HepG2 (cell line): Measurements from ENCODE around the gene TMEM271. TPM values are rescaled to one million over a fixed set of nuclear protein-coding genes. Genes with fewer than 3 reads are reported as not detected.
A peak's percentile ranks its signal among the peaks of the same experiment; 100 is the strongest.

Experiments used
- ATAC-seq: fragments of 200-7000 bp; cut with Tn5 transposase; 3 replicates; pipeline ENCODE4 v1.9.1; 2020; ENCODE audit warnings: mild to moderate bottlenecking, moderate library complexity
- BruUV-seq: library from RNA; stranded (reverse); fragments of 400-500 nt; replicated peaks from 2 replicates; lab custom pipeline; 2021; lab: Mats Ljungman, UMichigan
- CTCF ChIA-PET: fragments of 300-600 bp; formaldehyde crosslinking; extraction: SDS; loops from one replicate; lab custom pipeline; 2021; ENCODE audit warnings: low total read pairs, inconsistent platforms, low intra/inter-chr PET ratio; lab: Yijun Ruan, JAX
- POLR2A ChIA-PET: fragments of 350-600 bp; sonication (Branson Sonifier 250); formaldehyde crosslinking; loops from one replicate; lab custom pipeline; 2020; ENCODE audit warnings: antibody characterized with exemption, inconsistent platforms; lab: Yijun Ruan, JAX
- DNase-seq: peaks from one replicate; pipeline ENCODE4 v3.0.0-alpha.2; 2015; ENCODE audit warnings: low spot score
- FAIRE-seq: peaks from 3 replicates; lab custom pipeline; 2011; peaks lifted over from hg19 to GRCh38; lab: Jason Lieb, UNC
- H2AFZ ChIP-seq: one replicate; pipeline ENCODE4 v1.6.1; 2011; ENCODE audit warnings: low read length, inconsistent platforms
- H3K27ac ChIP-seq: fragments of 300-600 bp; 3 replicates; pipeline ENCODE4 v1.8.0; 2011; ENCODE audit warnings: mixed run types, mild to moderate bottlenecking, mixed read lengths, low read length, inconsistent platforms; ENCODE audit not compliant: insufficient read depth; ENCODE audit errors: extremely low read length
- H3K27me3 ChIP-seq, 2 experiments: fragments of 200-600 bp in 1 of 2; 2 replicates in 1 of 2; 3 replicates in 1 of 2; pipeline versions ENCODE4 v1.6.0 to v1.8.0; 2011; ENCODE audit warnings: low read length in 2 of 2, mild to moderate bottlenecking in 2 of 2, moderate library complexity in 2 of 2, inconsistent platforms in 1 of 2; ENCODE audit not compliant: insufficient read depth in 2 of 2, control insufficient read depth in 1 of 2
- H3K36me3 ChIP-seq, 2 experiments: fragments of 200-600 bp in 1 of 2; replicated peaks in 1 of 2; 2 replicates in 1 of 2; 3 replicates in 1 of 2; pipeline versions ENCODE4 v1.5.1 to v1.8.0; 2011; ENCODE audit warnings: low read length in 2 of 2, inconsistent platforms in 1 of 2; ENCODE audit not compliant: insufficient read depth in 2 of 2, control insufficient read depth in 1 of 2
- H3K4me1 ChIP-seq: 2 replicates; pipeline ENCODE4 v1.5.1; 2012; ENCODE audit warnings: low read length, inconsistent platforms; ENCODE audit not compliant: insufficient read depth
- H3K4me2 ChIP-seq: 2 replicates; pipeline ENCODE4 v1.6.0; 2011; ENCODE audit warnings: low read depth, low read length, inconsistent platforms
- H3K4me3 ChIP-seq, 3 experiments: fragments of 200-600 bp in 1 of 3; sonication (generic), shearing (Covaris generic) in 1 of 3; replicated peaks in 1 of 3; 2 replicates each; pipeline ENCODE4 v1.5.1; 2011 to 2016; ENCODE audit warnings: low read length in 3 of 3, inconsistent platforms in 2 of 3, low read depth in 2 of 3, mild to moderate bottlenecking in 2 of 3, control low read depth in 1 of 3, mixed read lengths in 1 of 3; ENCODE audit not compliant: insufficient read depth in 1 of 3
- H3K79me2 ChIP-seq: one replicate; pipeline ENCODE4 v1.6.1; 2011; ENCODE audit warnings: low read length, inconsistent platforms; ENCODE audit not compliant: insufficient read depth
- H3K9ac ChIP-seq: 2 replicates; pipeline ENCODE4 v1.6.0; 2011; ENCODE audit warnings: mild to moderate bottlenecking, low read depth, low read length, inconsistent platforms; ENCODE audit not compliant: insufficient read depth
- H3K9me3 ChIP-seq: 2 replicates; pipeline ENCODE4 v1.5.1; 2012; ENCODE audit warnings: mild to moderate bottlenecking, low read length
- H4K20me1 ChIP-seq: 2 replicates; pipeline ENCODE4 v1.6.0; 2011; ENCODE audit warnings: inconsistent platforms, mild to moderate bottlenecking, low read length, moderate library complexity; ENCODE audit not compliant: insufficient read depth
- FOSL2 ChIP-seq: sonication (generic); formaldehyde crosslinking; IDR thresholded peaks from 2 replicates; pipeline ENCODE4 v1.4.0; 2020; ENCODE audit warnings: missing genetic modification reagents
- ZNF382 ChIP-seq: sonication (generic); formaldehyde crosslinking; IDR thresholded peaks from 2 replicates; pipeline ENCODE4 v1.5.0; 2020; ENCODE audit warnings: missing genetic modification reagents, mild to moderate bottlenecking, borderline replicate concordance
- ZNF652 ChIP-seq: IDR thresholded peaks from 2 replicates; pipeline ENCODE4 v1.6.1; 2016; ENCODE audit warnings: low read depth, borderline replicate concordance
- WGBS: methylation state at CpG from one replicate; pipeline ENCODE4 v1.1.6; 2017; ENCODE audit warnings: low lambda C conversion rate; 5-methylcytosine and 5-hydroxymethylcytosine counted together
- in situ Hi-C: cut with HindIII; loops from 2 replicates; pipeline ENCODE4 v1.10.0; 2017; ENCODE audit warnings: low pct_unique_long_range_greater_than_20kb; ENCODE audit not compliant: extremely low pct_ligation_motif_present
- intact Hi-C: fragments of 100-400 bp; cut with micrococcal nuclease; formaldehyde crosslinking; loops from one replicate; pipeline ENCODE4 v1.10.0; 2022; ENCODE audit not compliant: unreplicated experiment
- polyA plus RNA-seq, 8 experiments: library from polyadenylated mRNA; depleted of rRNA in 3 of 8; stranded (reverse) in 7 of 8; unstranded in 1 of 8; fragments of >200 nt; fragmentation: Illumina TruSeq in 4 of 8; extraction: Trizol in 4 of 8; gene quantifications; 2 replicates each; pipeline versions ENCODE4 v1.2.1 to v1.2.3, GENCODE V29; 2011 to 2016; ENCODE audit warnings: low read depth in 4 of 8, missing spikeins in 1 of 8, mixed read lengths in 1 of 8; ENCODE audit not compliant: insufficient read depth in 1 of 8
- total RNA-seq, 5 experiments: library from RNA; depleted of rRNA; stranded (reverse); fragments of >200 nt; fragmentation: Illumina TruSeq; extraction: Trizol; gene quantifications; 2 replicates each; pipeline ENCODE4 v1.2.3, GENCODE V29; 2016; ENCODE audit warnings: low read depth in 1 of 5
- TF ChIP-seq, protein P1 (sequence below): sonication (generic); formaldehyde crosslinking; IDR thresholded peaks from 2 replicates; pipeline ENCODE4 v1.5.0; 2020; ENCODE audit warnings: mild to moderate bottlenecking, missing genetic modification reagents, moderate library complexity

The TMEM271 gene
- total and polyA plus RNA-seq, 2 of the 13 experiments (the other 11 are each of a cell fraction or from before 2014, with no cell fraction given): not detected

DNA sequence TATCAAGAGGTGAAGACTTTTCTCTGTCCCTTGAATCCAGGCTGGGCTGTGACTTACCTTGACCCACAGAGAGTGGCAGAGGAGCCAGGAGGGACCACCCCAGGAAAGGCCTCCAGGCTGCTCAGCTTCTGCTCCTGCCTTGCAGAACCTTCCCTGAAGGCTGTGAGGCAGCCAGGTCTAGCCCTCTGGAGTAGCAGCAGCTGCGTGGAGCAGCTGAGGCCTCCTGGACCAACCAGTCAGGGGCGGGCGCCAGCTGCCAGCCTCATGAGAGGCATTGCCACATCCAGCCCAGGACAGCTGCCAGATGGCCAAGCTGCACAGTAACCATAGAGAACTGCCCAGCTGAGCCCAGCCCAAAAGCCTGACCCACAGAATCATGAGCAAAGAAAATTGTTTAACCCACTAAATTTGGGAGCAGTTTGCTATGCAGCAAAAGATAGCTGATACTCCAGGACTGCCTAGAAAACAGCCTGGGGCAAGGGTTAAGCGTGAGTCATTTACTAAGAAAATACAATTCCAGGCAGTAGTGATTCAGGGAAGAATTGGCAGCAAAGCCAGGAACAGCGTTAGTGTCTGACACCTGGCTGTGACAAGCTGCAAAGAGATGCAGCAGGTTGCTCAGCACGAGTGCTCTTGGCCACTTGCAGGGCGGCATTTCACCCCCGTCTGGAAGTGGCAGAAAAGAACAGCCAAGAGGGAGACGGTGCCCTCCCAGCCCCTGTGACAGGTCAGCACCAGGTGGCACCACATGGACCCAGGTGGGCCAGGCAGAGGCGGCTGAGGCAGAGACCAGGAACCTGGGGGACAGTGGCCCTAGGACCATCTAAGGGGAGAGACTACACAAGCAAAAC, 34.5 kb upstream of the TMEM271 start:
- in situ Hi-C loops: no loop called here
- Histone ChIP-seq H3K27ac (no peak overlapping the region), H3K9ac (no peak overlapping the region), H3K4me2 (no peak overlapping the region), H3K4me3 (no peak overlapping the region), H3K36me3 (no peaks in the 10 kb centered on the region), H3K9me3 (peaks cover 5% of the 10 kb centered on the region; the same call in 1 of the 2 replicates), H3K27me3 (peaks cover 6 to 66% of the 10 kb centered on the region in 2 experiments), H3K79me2 (no peaks in the 10 kb centered on the region), H2AFZ (no peak overlapping the region), H4K20me1 (no peaks in the 10 kb centered on the region), H3K4me1 (no peaks in the 10 kb centered on the region)
- BruUV-seq: no TSS peak
- TF ChIP-seq ZNF652 (CRISPR knock-in tag) (peak; percentile 49; the same call in 1 of the 2 replicates), ZNF382 (CRISPR knock-in tag) (no peak), FOSL2 (peak; percentile 56)
- TF ChIP-seq, protein P1, sequence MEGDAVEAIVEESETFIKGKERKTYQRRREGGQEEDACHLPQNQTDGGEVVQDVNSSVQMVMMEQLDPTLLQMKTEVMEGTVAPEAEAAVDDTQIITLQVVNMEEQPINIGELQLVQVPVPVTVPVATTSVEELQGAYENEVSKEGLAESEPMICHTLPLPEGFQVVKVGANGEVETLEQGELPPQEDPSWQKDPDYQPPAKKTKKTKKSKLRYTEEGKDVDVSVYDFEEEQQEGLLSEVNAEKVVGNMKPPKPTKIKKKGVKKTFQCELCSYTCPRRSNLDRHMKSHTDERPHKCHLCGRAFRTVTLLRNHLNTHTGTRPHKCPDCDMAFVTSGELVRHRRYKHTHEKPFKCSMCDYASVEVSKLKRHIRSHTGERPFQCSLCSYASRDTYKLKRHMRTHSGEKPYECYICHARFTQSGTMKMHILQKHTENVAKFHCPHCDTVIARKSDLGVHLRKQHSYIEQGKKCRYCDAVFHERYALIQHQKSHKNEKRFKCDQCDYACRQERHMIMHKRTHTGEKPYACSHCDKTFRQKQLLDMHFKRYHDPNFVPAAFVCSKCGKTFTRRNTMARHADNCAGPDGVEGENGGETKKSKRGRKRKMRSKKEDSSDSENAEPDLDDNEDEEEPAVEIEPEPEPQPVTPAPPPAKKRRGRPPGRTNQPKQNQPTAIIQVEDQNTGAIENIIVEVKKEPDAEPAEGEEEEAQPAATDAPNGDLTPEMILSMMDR (CRISPR knock-in tag): 0 out of 2 replicates have a peak, but pooled peaks have one; percentile 8
- intact Hi-C loops: no loop called here
- POLR2A ChIA-PET: no interaction called here
- no peak for FAIRE-seq
- CTCF ChIA-PET: no interaction called here
- no peak for DNase-seq
- ATAC-seq: peak; percentile 48
- WGBS: 29% methylated on average over 10 of the region's 10 CpGs
